H1 (cell line): Measurements from ENCODE around the gene COL5A1. TPM values are rescaled to one million over a fixed set of nuclear protein-coding genes. Genes with fewer than 3 reads are reported as not detected.

Experiments
- NANOG ChIP-seq: IDR thresholded peaks from 2 replicates; pipeline ENCODE4 v1.6.1; 2011; ENCODE audit warnings: low read length, low read depth, mild to moderate bottlenecking, inconsistent platforms; ENCODE audit not compliant: insufficient read depth, poor library complexity, severe bottlenecking
- polyA plus RNA-seq, 7 experiments: library from polyadenylated mRNA; depleted of rRNA in 3 of 7; stranded (reverse) in 5 of 7; unstranded in 2 of 7; fragments of >200 nt in 5 of 7; fragments of 200-250 nt in 2 of 7; gene quantifications; 1 replicate in 5 of 7; 2 replicates in 1 of 7; 4 replicates in 1 of 7; pipeline versions ENCODE4 v1.2.1 to v1.2.3, GENCODE V29; 2011 to 2013; ENCODE audit warnings: missing spikeins in 2 of 7, mixed read lengths in 2 of 7
- total RNA-seq: library from RNA; stranded (reverse); fragmentation: NEBNext Ultra II Directional; extraction: Animal tissue kit (Norgen Biotek cat#: 25700); gene quantifications from 2 replicates; pipeline ENCODE4 v1.2.1, GENCODE V29; 2021

Gene COL5A1
- total and polyA plus RNA-seq, 2 of the 8 experiments (the other 6 are each of a cell fraction or from before 2014, with no cell fraction given): 3.8 to 12.0 TPM

DNA sequence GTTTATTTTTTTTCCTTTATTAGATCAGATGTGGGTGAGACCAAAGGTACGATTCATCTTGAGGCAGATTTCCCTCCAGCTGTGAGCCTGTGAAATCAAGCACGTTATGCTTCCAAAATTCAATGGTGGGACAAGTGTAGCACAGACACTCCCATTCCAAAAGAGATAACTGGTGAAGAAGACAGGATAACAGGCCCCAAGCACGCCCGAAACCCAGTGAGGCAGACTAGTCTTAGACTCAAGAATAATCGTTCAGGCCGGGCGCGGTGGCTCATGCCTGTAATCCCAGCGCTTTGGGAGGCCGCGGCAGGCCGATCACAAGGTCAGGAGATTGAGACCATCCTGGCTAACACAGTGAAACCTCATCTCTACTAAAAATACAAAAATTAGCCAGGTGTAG, 36.8 kb upstream of the COL5A1 start (continued):
- no peak for TF ChIP-seq NANOG
